WTC11 (cell line): Measurements from ENCODE around the gene STAT3. TPM values are rescaled to one million over a fixed set of nuclear protein-coding genes. Genes with fewer than 3 reads are reported as not detected.

Experiments used
- ATAC-seq: fragments of 200-7000 bp; cut with Tn5 transposase; 2 replicates; pipeline ENCODE4 v1.10.0; 2021; ENCODE audit warnings: mild to moderate bottlenecking, moderate library complexity
- CTCF ChIA-PET: fragments of 300-600 bp; sonication (Branson Sonifier 250); formaldehyde crosslinking; loops from one replicate; lab custom pipeline; 2021; ENCODE audit warnings: antibody characterized with exemption; lab: Charles Lee
- POLR2A ChIA-PET: fragments of 350-600 bp; sonication (Branson Sonifier 250); formaldehyde crosslinking; loops from one replicate; lab custom pipeline; 2021; ENCODE audit warnings: antibody characterized with exemption; lab: Charles Lee
- DNase-seq: peaks from one replicate; pipeline ENCODE4 v3.0.0; 2021; ENCODE audit warnings: low spot score
- H3K27ac Mint-ChIP-seq: 2 replicates; pipeline ENCODE4 v1.8.0; 2021; ENCODE audit warnings: mixed read lengths
- H3K27me3 Mint-ChIP-seq: 2 replicates; pipeline ENCODE4 v1.8.0; 2021; ENCODE audit warnings: low read depth, mild to moderate bottlenecking, moderate library complexity, mixed read lengths
- H3K36me3 Mint-ChIP-seq: 2 replicates; pipeline ENCODE4 v1.8.0; 2021; ENCODE audit warnings: mixed read lengths
- H3K4me1 Mint-ChIP-seq: 2 replicates; pipeline ENCODE4 v1.8.0; 2022; ENCODE audit warnings: mixed read lengths
- H3K4me3 Mint-ChIP-seq: 2 replicates; pipeline ENCODE4 v1.8.0; 2021; ENCODE audit warnings: mild to moderate bottlenecking, moderate library complexity, mixed read lengths
- H3K9me3 Mint-ChIP-seq: 2 replicates; pipeline ENCODE4 v1.8.0; 2021; ENCODE audit warnings: mixed read lengths
- ATF1 ChIP-seq: sonication (generic); formaldehyde crosslinking; IDR thresholded peaks from 2 replicates; pipeline ENCODE4 v1.8.1; 2023; ENCODE audit warnings: mild to moderate bottlenecking, moderate library complexity, missing genetic modification reagents
- CBFB ChIP-seq: sonication (generic); formaldehyde crosslinking; IDR thresholded peaks from 2 replicates; pipeline ENCODE4 v1.8.1; 2022; ENCODE audit warnings: mild to moderate bottlenecking, low read depth, missing genetic modification reagents
- FOXP1 ChIP-seq: sonication (generic); formaldehyde crosslinking; IDR thresholded peaks from 2 replicates; pipeline ENCODE4 v1.8.0; 2022; ENCODE audit warnings: missing genetic modification reagents, mild to moderate bottlenecking, moderate library complexity, borderline replicate concordance
- KAT7 ChIP-seq: sonication (generic); formaldehyde crosslinking; IDR thresholded peaks from 2 replicates; pipeline ENCODE4 v1.8.1; 2023; ENCODE audit warnings: missing genetic modification reagents, mild to moderate bottlenecking, borderline replicate concordance
- MXD4 ChIP-seq: fragments of 250-450 bp; sonication (Bioruptor Pico); IDR thresholded peaks from 2 replicates; pipeline ENCODE4 v1.8.0; 2021; ENCODE audit warnings: mild to moderate bottlenecking, moderate library complexity, borderline replicate concordance
- NFATC4 ChIP-seq: fragments of 250-450 bp; sonication (Bioruptor Pico); IDR thresholded peaks from 2 replicates; pipeline ENCODE4 v1.9.0; 2021; ENCODE audit warnings: mild to moderate bottlenecking
- NR1H2 ChIP-seq: sonication (generic); formaldehyde crosslinking; IDR thresholded peaks from 2 replicates; pipeline ENCODE4 v1.9.0; 2021; ENCODE audit warnings: mild to moderate bottlenecking, moderate library complexity, missing genetic modification reagents
- NR3C1 ChIP-seq: sonication (generic); formaldehyde crosslinking; conservative IDR thresholded peaks from 2 replicates; pipeline ENCODE4 v1.8.1; 2023; ENCODE audit warnings: low read depth, mild to moderate bottlenecking, missing genetic modification reagents
- PRRX2 ChIP-seq: fragments of 250-450 bp; sonication (Bioruptor Pico); IDR thresholded peaks from 2 replicates; pipeline ENCODE4 v1.8.0; 2021; ENCODE audit warnings: mild to moderate bottlenecking
- TCF7 ChIP-seq: sonication (generic); formaldehyde crosslinking; IDR thresholded peaks from 2 replicates; pipeline ENCODE4 v1.8.0; 2022; ENCODE audit warnings: mild to moderate bottlenecking, low read depth, missing genetic modification reagents, moderate library complexity
- TEAD4 ChIP-seq: sonication (generic); formaldehyde crosslinking; IDR thresholded peaks from 2 replicates; pipeline ENCODE4 v1.8.0; 2022; ENCODE audit warnings: mild to moderate bottlenecking, missing genetic modification reagents
- ZNF138 ChIP-seq: sonication (generic); formaldehyde crosslinking; conservative IDR thresholded peaks from 2 replicates; pipeline ENCODE4 v1.8.1; 2022; ENCODE audit warnings: mild to moderate bottlenecking, moderate library complexity, missing genetic modification reagents
- total RNA-seq: library from RNA; stranded (reverse); gene quantifications from 3 replicates; pipeline ENCODE4 v1.2.3, GENCODE V29; 2021
- TF ChIP-seq, protein P1 (sequence below): sonication (generic); formaldehyde crosslinking; IDR thresholded peaks from 2 replicates; pipeline ENCODE4 v1.8.0; 2022; ENCODE audit warnings: mild to moderate bottlenecking, missing genetic modification reagents
- TF ChIP-seq, protein P2 (sequence below): sonication (generic); formaldehyde crosslinking; IDR thresholded peaks from 2 replicates; pipeline ENCODE4 v1.8.0; 2022; ENCODE audit warnings: mild to moderate bottlenecking, missing genetic modification reagents
- TF ChIP-seq, protein P3 (sequence below): sonication (generic); formaldehyde crosslinking; IDR thresholded peaks from 2 replicates; pipeline ENCODE4 v1.8.0; 2022; ENCODE audit warnings: missing genetic modification reagents
- TF ChIP-seq, protein P4 (sequence below): fragments of 200-600 bp; IDR thresholded peaks from 2 replicates; pipeline ENCODE4 v1.8.0; 2022; ENCODE audit warnings: antibody characterized with exemption
- TF ChIP-seq, protein P5 (sequence below): sonication (generic); formaldehyde crosslinking; IDR thresholded peaks from 2 replicates; pipeline ENCODE4 v1.8.0; 2022; ENCODE audit warnings: mild to moderate bottlenecking, missing genetic modification reagents

The STAT3 gene
- total RNA-seq, 1 experiment from 2014 or later: 98.0 TPM

DNA sequence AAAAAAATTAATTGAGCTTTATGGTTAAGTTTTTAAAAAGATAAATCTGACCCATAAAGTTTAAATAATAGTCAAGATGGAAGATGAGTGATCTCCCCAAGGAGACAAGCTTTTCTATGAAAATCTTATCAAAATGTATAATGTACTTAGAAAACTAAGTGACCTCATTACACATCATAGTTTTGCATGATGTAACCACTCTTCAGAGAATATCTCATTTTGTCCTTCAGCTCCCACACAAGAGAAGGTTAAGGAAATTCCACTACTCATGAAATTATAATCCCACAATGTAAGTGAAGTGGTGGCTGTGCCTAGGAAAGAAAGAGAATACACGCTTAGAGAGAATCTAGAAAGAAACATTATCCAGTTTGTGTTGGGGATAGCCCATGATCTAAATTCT is 14.3 kb downstream of the STAT3 start:
- CTCF ChIA-PET: no interaction called here
- ATAC-seq: no peak
- TF ChIP-seq FOXP1 (no peak), NR1H2 (CRISPR knock-in tag) (no peak)
- Mint-ChIP-seq H3K27me3 (no peaks in the 10 kb centered on the region), H3K4me3 (no peak overlapping the region), H3K36me3 (peaks cover 25% of the 10 kb centered on the region), H3K4me1 (peaks cover 33% of the 10 kb centered on the region), H3K27ac (peak overlapping the region; percentile 49), H3K9me3 (peaks cover 6% of the 10 kb centered on the region)
- POLR2A ChIA-PET: interaction anchor here (0.7 kb wide), 1 partner anchor 22 kb away, joined by 4 read pairs; no protein-coding TSS in a partner anchor
- DNase-seq: no peak

DNA sequence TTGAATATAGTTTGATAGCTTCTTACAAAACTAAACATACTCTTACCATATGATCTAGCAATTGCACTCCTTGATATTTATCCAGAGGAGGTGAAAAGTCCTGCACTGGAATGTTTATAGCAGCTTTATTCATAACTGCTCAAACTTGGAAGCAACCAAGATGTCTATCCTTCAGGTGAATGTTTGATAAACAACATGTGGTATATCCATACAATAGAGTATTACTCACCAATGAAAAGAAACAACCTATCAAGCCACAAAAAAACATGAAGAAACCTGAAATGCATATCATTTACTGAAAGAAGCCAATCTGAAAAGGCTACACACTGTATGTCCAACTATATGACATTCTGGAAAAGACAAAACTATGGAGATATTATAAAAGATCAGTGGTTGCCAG is 16.1 kb downstream of the STAT3 start:
- H3K4me1 Mint-ChIP-seq: peaks cover 28% of the 10 kb centered on the region
- peaks cover 6% of the 10 kb centered on the region for H3K9me3 Mint-ChIP-seq
- no peak for TF ChIP-seq CBFB (CRISPR knock-in tag)
- TF ChIP-seq, protein P1, sequence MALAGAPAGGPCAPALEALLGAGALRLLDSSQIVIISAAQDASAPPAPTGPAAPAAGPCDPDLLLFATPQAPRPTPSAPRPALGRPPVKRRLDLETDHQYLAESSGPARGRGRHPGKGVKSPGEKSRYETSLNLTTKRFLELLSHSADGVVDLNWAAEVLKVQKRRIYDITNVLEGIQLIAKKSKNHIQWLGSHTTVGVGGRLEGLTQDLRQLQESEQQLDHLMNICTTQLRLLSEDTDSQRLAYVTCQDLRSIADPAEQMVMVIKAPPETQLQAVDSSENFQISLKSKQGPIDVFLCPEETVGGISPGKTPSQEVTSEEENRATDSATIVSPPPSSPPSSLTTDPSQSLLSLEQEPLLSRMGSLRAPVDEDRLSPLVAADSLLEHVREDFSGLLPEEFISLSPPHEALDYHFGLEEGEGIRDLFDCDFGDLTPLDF: no peak
- TF ChIP-seq PRRX2 (CRISPR knock-in tag): no peak
- TF ChIP-seq, protein P2, sequence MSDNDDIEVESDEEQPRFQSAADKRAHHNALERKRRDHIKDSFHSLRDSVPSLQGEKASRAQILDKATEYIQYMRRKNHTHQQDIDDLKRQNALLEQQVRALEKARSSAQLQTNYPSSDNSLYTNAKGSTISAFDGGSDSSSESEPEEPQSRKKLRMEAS (CRISPR knock-in tag): no peak
- no peak for TF ChIP-seq TCF7 (CRISPR knock-in tag)
- no peak for TF ChIP-seq KAT7 (CRISPR knock-in tag)
- no peak for TF ChIP-seq ATF1 (CRISPR knock-in tag)
- TF ChIP-seq, protein P3, sequence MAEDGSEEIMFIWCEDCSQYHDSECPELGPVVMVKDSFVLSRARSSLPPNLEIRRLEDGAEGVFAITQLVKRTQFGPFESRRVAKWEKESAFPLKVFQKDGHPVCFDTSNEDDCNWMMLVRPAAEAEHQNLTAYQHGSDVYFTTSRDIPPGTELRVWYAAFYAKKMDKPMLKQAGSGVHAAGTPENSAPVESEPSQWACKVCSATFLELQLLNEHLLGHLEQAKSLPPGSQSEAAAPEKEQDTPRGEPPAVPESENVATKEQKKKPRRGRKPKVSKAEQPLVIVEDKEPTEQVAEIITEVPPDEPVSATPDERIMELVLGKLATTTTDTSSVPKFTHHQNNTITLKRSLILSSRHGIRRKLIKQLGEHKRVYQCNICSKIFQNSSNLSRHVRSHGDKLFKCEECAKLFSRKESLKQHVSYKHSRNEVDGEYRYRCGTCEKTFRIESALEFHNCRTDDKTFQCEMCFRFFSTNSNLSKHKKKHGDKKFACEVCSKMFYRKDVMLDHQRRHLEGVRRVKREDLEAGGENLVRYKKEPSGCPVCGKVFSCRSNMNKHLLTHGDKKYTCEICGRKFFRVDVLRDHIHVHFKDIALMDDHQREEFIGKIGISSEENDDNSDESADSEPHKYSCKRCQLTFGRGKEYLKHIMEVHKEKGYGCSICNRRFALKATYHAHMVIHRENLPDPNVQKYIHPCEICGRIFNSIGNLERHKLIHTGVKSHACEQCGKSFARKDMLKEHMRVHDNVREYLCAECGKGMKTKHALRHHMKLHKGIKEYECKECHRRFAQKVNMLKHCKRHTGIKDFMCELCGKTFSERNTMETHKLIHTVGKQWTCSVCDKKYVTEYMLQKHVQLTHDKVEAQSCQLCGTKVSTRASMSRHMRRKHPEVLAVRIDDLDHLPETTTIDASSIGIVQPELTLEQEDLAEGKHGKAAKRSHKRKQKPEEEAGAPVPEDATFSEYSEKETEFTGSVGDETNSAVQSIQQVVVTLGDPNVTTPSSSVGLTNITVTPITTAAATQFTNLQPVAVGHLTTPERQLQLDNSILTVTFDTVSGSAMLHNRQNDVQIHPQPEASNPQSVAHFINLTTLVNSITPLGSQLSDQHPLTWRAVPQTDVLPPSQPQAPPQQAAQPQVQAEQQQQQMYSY (CRISPR knock-in tag): no peak
- no peak for TF ChIP-seq NFATC4 (CRISPR knock-in tag)
- TF ChIP-seq, protein P4, sequence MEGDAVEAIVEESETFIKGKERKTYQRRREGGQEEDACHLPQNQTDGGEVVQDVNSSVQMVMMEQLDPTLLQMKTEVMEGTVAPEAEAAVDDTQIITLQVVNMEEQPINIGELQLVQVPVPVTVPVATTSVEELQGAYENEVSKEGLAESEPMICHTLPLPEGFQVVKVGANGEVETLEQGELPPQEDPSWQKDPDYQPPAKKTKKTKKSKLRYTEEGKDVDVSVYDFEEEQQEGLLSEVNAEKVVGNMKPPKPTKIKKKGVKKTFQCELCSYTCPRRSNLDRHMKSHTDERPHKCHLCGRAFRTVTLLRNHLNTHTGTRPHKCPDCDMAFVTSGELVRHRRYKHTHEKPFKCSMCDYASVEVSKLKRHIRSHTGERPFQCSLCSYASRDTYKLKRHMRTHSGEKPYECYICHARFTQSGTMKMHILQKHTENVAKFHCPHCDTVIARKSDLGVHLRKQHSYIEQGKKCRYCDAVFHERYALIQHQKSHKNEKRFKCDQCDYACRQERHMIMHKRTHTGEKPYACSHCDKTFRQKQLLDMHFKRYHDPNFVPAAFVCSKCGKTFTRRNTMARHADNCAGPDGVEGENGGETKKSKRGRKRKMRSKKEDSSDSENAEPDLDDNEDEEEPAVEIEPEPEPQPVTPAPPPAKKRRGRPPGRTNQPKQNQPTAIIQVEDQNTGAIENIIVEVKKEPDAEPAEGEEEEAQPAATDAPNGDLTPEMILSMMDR: no peak
- TF ChIP-seq ZNF138: no peak
- TF ChIP-seq, protein P5, sequence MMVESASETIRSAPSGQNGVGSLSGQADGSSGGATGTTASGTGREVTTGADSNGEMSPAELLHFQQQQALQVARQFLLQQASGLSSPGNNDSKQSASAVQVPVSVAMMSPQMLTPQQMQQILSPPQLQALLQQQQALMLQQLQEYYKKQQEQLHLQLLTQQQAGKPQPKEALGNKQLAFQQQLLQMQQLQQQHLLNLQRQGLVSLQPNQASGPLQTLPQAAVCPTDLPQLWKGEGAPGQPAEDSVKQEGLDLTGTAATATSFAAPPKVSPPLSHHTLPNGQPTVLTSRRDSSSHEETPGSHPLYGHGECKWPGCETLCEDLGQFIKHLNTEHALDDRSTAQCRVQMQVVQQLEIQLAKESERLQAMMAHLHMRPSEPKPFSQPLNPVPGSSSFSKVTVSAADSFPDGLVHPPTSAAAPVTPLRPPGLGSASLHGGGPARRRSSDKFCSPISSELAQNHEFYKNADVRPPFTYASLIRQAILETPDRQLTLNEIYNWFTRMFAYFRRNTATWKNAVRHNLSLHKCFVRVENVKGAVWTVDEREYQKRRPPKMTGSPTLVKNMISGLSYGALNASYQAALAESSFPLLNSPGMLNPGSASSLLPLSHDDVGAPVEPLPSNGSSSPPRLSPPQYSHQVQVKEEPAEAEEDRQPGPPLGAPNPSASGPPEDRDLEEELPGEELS (CRISPR knock-in tag): no peak
- TF ChIP-seq TEAD4 (CRISPR knock-in tag): no peak
- no peak for TF ChIP-seq NR3C1 (CRISPR knock-in tag)
- no peak for TF ChIP-seq MXD4
- CTCF ChIA-PET: no interaction called here
- H3K36me3 Mint-ChIP-seq: peaks cover 25% of the 10 kb centered on the region
- no peak overlapping the region for H3K4me3 Mint-ChIP-seq
- ATAC-seq: no peak
- H3K27ac Mint-ChIP-seq: no peak overlapping the region
- H3K27me3 Mint-ChIP-seq: no peaks in the 10 kb centered on the region
- POLR2A ChIA-PET: interaction anchor here (0.7 kb wide), 2 partner anchors 137 to 413 kb away, joined by 3 read pairs; no protein-coding TSS in a partner anchor
- DNase-seq: no peak
